Endothelial cell of umbilical vein (primary cell): ENCODE data around the gene NAP1L5. TPM values are rescaled to one million over a fixed set of nuclear protein-coding genes. Genes with fewer than 3 reads are reported as not detected.

Experiments used
- BruUV-seq: library from RNA; stranded (reverse); fragments of 400-500 nt; replicated peaks from 2 replicates; lab custom pipeline; 2021; lab: Mats Ljungman, UMichigan
- CTCF ChIA-PET: fragments of 300-600, 350-600 bp; sonication (Branson Sonifier 250); formaldehyde crosslinking; loops from one replicate; lab custom pipeline; 2021; ENCODE audit warnings: antibody characterized with exemption, inconsistent platforms; lab: Charles Lee
- POLR2A ChIA-PET: fragments of 300-600, 350-600 bp; sonication (Branson Sonifier 250); formaldehyde crosslinking; loops from one replicate; lab custom pipeline; 2021; ENCODE audit warnings: antibody characterized with exemption, inconsistent platforms; lab: Charles Lee
- DNase-seq: peaks from one replicate; pipeline ENCODE4 v3.0.0-alpha.2; 2011; ENCODE audit warnings: low read depth, low spot score
- FAIRE-seq: peaks from 2 replicates; lab custom pipeline; 2011; peaks lifted over from hg19 to GRCh38; lab: Jason Lieb, UNC
- H2AFZ ChIP-seq: 2 replicates; pipeline ENCODE4 v1.6.0; 2012; ENCODE audit warnings: low read depth, low read length, control low read depth, inconsistent platforms
- H3K27ac ChIP-seq: 2 replicates; pipeline ENCODE4 v1.5.1; 2011; ENCODE audit warnings: low read depth, mild to moderate bottlenecking, control low read depth, low read length, moderate library complexity; ENCODE audit not compliant: insufficient read depth
- H3K27me3 ChIP-seq, 2 experiments: 2 replicates each; pipeline versions ENCODE4 v1.6.0 to v1.6.1; 2011; ENCODE audit warnings: low read length in 2 of 2, mixed read lengths in 1 of 2; ENCODE audit not compliant: control insufficient read depth in 2 of 2, insufficient read depth in 2 of 2
- H3K36me3 ChIP-seq, 2 experiments: 2 replicates in 1 of 2; 3 replicates in 1 of 2; pipeline ENCODE4 v1.5.1; 2011; ENCODE audit warnings: low read length in 2 of 2, mild to moderate bottlenecking in 1 of 2, moderate library complexity in 1 of 2; ENCODE audit not compliant: control insufficient read depth in 2 of 2, insufficient read depth in 2 of 2; ENCODE audit errors: extremely low read depth in 1 of 2
- H3K4me1 ChIP-seq: 3 replicates; pipeline ENCODE4 v1.5.1; 2011; ENCODE audit warnings: mild to moderate bottlenecking, low read length; ENCODE audit not compliant: control insufficient read depth, insufficient read depth; ENCODE audit errors: extremely low read depth
- H3K4me2 ChIP-seq: 2 replicates; pipeline ENCODE4 v1.6.1; 2011; ENCODE audit warnings: low read length, control low read depth, mixed read lengths; ENCODE audit not compliant: insufficient read depth
- H3K4me3 ChIP-seq, 3 experiments: fragments of 200-600 bp in 1 of 3; sonication (generic), shearing (Covaris generic) in 1 of 3; replicated peaks in 1 of 3; 2 replicates each; pipeline ENCODE4 v1.5.1; 2011 to 2016; ENCODE audit warnings: control low read depth in 3 of 3, low read length in 3 of 3, mild to moderate bottlenecking in 2 of 3, inconsistent platforms in 1 of 3, low read depth in 1 of 3, moderate library complexity in 1 of 3; ENCODE audit not compliant: insufficient read depth in 1 of 3
- H3K79me2 ChIP-seq: 2 replicates; pipeline ENCODE4 v1.6.0; 2012; ENCODE audit warnings: low read length, inconsistent platforms; ENCODE audit not compliant: control insufficient read depth, insufficient read depth
- H3K9ac ChIP-seq: replicated peaks from 2 replicates; pipeline ENCODE3; 2011; ENCODE audit warnings: low read length, control low read depth; ENCODE audit not compliant: insufficient read depth; ENCODE audit errors: extremely low read depth
- H3K9me1 ChIP-seq: replicated peaks from 3 replicates; pipeline ENCODE4 v1.6.0; 2011; ENCODE audit warnings: mild to moderate bottlenecking, low read length; ENCODE audit not compliant: control insufficient read depth, insufficient read depth; ENCODE audit errors: extremely low read depth
- H3K9me3 ChIP-seq: replicated peaks from 2 replicates; pipeline ENCODE4 v1.5.1; 2012; ENCODE audit warnings: low read length, inconsistent platforms; ENCODE audit not compliant: control insufficient read depth, insufficient read depth
- H4K20me1 ChIP-seq: replicated peaks from 2 replicates; pipeline ENCODE3; 2011; ENCODE audit warnings: mild to moderate bottlenecking, low read length; ENCODE audit not compliant: control insufficient read depth, insufficient read depth; ENCODE audit errors: extremely low read depth
- EZH2 ChIP-seq: IDR thresholded peaks from 2 replicates; pipeline ENCODE4 v1.6.1; 2012; ENCODE audit warnings: borderline replicate concordance, low read depth, mild to moderate bottlenecking, moderate library complexity, low read length, inconsistent platforms; ENCODE audit not compliant: severe bottlenecking
- FOS ChIP-seq: IDR thresholded peaks from 2 replicates; pipeline ENCODE4 v1.6.1; 2011; ENCODE audit warnings: mild to moderate bottlenecking, low read length, moderate library complexity, borderline replicate concordance; ENCODE audit not compliant: insufficient read depth
- GATA2 ChIP-seq: IDR thresholded peaks from 2 replicates; pipeline ENCODE4 v1.7.0; 2011; ENCODE audit warnings: low read depth, mild to moderate bottlenecking, moderate library complexity, mixed read lengths, low read length; ENCODE audit not compliant: insufficient read length, insufficient read depth
- JUN ChIP-seq: IDR thresholded peaks from 2 replicates; pipeline ENCODE4 v1.6.1; 2011; ENCODE audit warnings: borderline replicate concordance, low read depth; ENCODE audit not compliant: insufficient read length, insufficient read depth
- MAX ChIP-seq: IDR thresholded peaks from 2 replicates; pipeline ENCODE4 v1.6.1; 2011; ENCODE audit not compliant: insufficient read depth, insufficient read length
- MYC ChIP-seq: IDR thresholded peaks from one replicate; pipeline ENCODE4 v1.6.1; 2011; ENCODE audit warnings: mild to moderate bottlenecking, low read depth, low read length
- POLR2AphosphoS5 ChIP-seq: IDR thresholded peaks from 2 replicates; pipeline ENCODE4 v1.6.1; 2012; ENCODE audit warnings: low read depth, mild to moderate bottlenecking, control low read depth, low read length, moderate library complexity; ENCODE audit not compliant: insufficient read depth
- dilution Hi-C: fragments of 300-500 bp; cut with MboI; formaldehyde crosslinking; loops from one replicate; pipeline ENCODE4 v1.15.0; 2019; ENCODE audit warnings: low sequenced_read_pairs; ENCODE audit not compliant: extremely low pct_ligation_motif_present
- intact Hi-C: fragments of 100-400 bp; cut with micrococcal nuclease; formaldehyde crosslinking; loops from one replicate; pipeline ENCODE4 v1.10.0; 2022
- polyA plus RNA-seq, 4 experiments: library from polyadenylated mRNA; depleted of rRNA in 3 of 4; stranded (reverse) in 3 of 4; unstranded in 1 of 4; fragments of >200 nt; gene quantifications; 2 replicates each; pipeline versions ENCODE4 v1.2.1 to v1.2.3, GENCODE V29; 2011 to 2012; ENCODE audit warnings: missing spikeins in 1 of 4
- total RNA-seq: library from RNA; stranded (reverse); gene quantifications from 2 replicates; pipeline ENCODE4 v1.2.3, GENCODE V29; 2021

The NAP1L5 gene
- total and polyA plus RNA-seq, 2 donors (not counting 3 experiments of a cell fraction or from before 2014, with no cell fraction given): 3.4 to 6.1 TPM

GRCh38 chr4:88693792-88694191, 3.8 kb downstream of the NAP1L5 start:
- ChIA-PET CTCF (no interaction called here), POLR2A (no interaction called here)
- no peak overlapping the region for H2AFZ ChIP-seq
- no peak overlapping the region for H3K4me2 ChIP-seq
- dilution Hi-C loops (no loop called here), intact Hi-C loops (no loop called here)
- H3K9ac ChIP-seq: no peak overlapping the region
- no peaks in the 10 kb centered on the region for H3K27me3 ChIP-seq
- no peak overlapping the region for H3K27ac ChIP-seq
- H3K79me2 ChIP-seq: no peaks in the 10 kb centered on the region
- H3K4me1 ChIP-seq: peaks cover 10% of the 10 kb centered on the region
- no TSS peak for BruUV-seq
- H3K9me3 ChIP-seq: no peaks in the 10 kb centered on the region
- no peak for TF ChIP-seq GATA2
- TF ChIP-seq JUN: no peak
- TF ChIP-seq MYC: no peak
- TF ChIP-seq EZH2: no peak
- TF ChIP-seq MAX: no peak
- no peaks in the 10 kb centered on the region for H3K36me3 ChIP-seq
- DNase-seq (peak; percentile 53), FAIRE-seq (no peak)
- H4K20me1 ChIP-seq: no peaks in the 10 kb centered on the region
- H3K9me1 ChIP-seq: no peaks in the 10 kb centered on the region
- no peak overlapping the region for H3K4me3 ChIP-seq

- Histone ChIP-seq H3K9me3 (no peaks in the 10 kb centered on the region), H3K27ac (no peak overlapping the region), H3K27me3 (no peaks in the 10 kb centered on the region), H3K4me3 (no peak overlapping the region), H4K20me1 (no peaks in the 10 kb centered on the region), H3K9ac (no peak overlapping the region), H2AFZ (no peak overlapping the region), H3K36me3 (no peaks in the 10 kb centered on the region), H3K9me1 (no peaks in the 10 kb centered on the region), H3K79me2 (no peaks in the 10 kb centered on the region), H3K4me1 (peaks cover 7% of the 10 kb centered on the region), H3K4me2 (no peak overlapping the region)
- ChIA-PET CTCF (interaction anchor here (0.8 to 2.3 kb wide), 4 partner anchors 16 to 150 kb away, joined by 3 to 9 read pairs (median 4); partner anchors contain the start of gene HERC3), POLR2A (no interaction called here)
- FAIRE-seq (peak; percentile 70), DNase-seq (peak; percentile 50)
- BruUV-seq: no TSS peak
- TF ChIP-seq JUN (peak; percentile 39), MAX (no peak), EZH2 (no peak), FOS (peak; percentile 71), POLR2AphosphoS5 (no peak), MYC (no peak), GATA2 (peak; percentile 1)
- dilution Hi-C loops: no loop called here
- intact Hi-C loops: no loop called here
Measured at GRCh38 chr4:88690355-88690754, 7.3 kb downstream of the NAP1L5 start.
